Suprapubic skin (tissue), 4 donors: ENCODE measurements around the gene SRPRB. TPM values are rescaled to one million over a fixed set of nuclear protein-coding genes. Genes with fewer than 3 reads are reported as not detected.

Experiments used
- DNase-seq, 2 donors: peaks; one replicate each; pipeline ENCODE4 v3.0.0-alpha.2; 2019; ENCODE audit warnings: low spot score in 2 of 2
- H3K27ac ChIP-seq: fragments of 200-600 bp; sonication (generic); one replicate; pipeline ENCODE4 v1.5.1; 2019
- H3K27me3 ChIP-seq: fragments of 200-600 bp; sonication (generic); one replicate; pipeline ENCODE4 v1.5.1; 2019
- H3K36me3 ChIP-seq: fragments of 200-600 bp; sonication (generic); one replicate; pipeline ENCODE4 v1.5.1; 2019
- H3K4me1 ChIP-seq: fragments of 200-600 bp; sonication (generic); one replicate; pipeline ENCODE4 v1.5.1; 2019
- H3K4me3 ChIP-seq: fragments of 200-600 bp; sonication (generic); one replicate; pipeline ENCODE4 v1.5.1; 2019; ENCODE audit warnings: mild to moderate bottlenecking
- H3K9me3 ChIP-seq: fragments of 200-600 bp; sonication (generic); one replicate; pipeline ENCODE4 v1.5.1; 2019
- CTCF ChIP-seq, 2 donors: fragments of 200-600 bp in 1 of 2; fragments of 450-650 bp in 1 of 2; sonication (generic) in 1 of 2; IDR thresholded peaks; one replicate each; pipeline ENCODE4 v1.5.1; 2016 to 2019; ENCODE audit warnings: antibody characterized with exemption in 2 of 2, mild to moderate bottlenecking in 1 of 2, moderate library complexity in 1 of 2
- EP300 ChIP-seq: sonication (generic); formaldehyde crosslinking; IDR thresholded peaks from one replicate; pipeline ENCODE4 v1.6.1; 2017; ENCODE audit warnings: antibody characterized with exemption
- POLR2A ChIP-seq, 2 donors: fragments of 450-650 bp; IDR thresholded peaks; one replicate each; pipeline ENCODE4 v1.6.1; 2017; ENCODE audit warnings: antibody characterized with exemption in 2 of 2, mild to moderate bottlenecking in 2 of 2, moderate library complexity in 2 of 2
- POLR2AphosphoS5 ChIP-seq, 3 donors: sonication (generic); formaldehyde crosslinking; IDR thresholded peaks; one replicate each; pipeline ENCODE4 v1.6.1; 2017; ENCODE audit warnings: antibody characterized with exemption in 3 of 3
- WGBS: methylation state at CpG from one replicate; pipeline ENCODE4 v1.1.5; 2018; 5-methylcytosine and 5-hydroxymethylcytosine counted together
- total RNA-seq, 4 donors: library from RNA; depleted of rRNA; stranded (reverse); fragments of >200 nt; gene quantifications; one replicate each; pipeline ENCODE4 v1.1.0, GENCODE V29; 2016

Gene SRPRB
- 10 to 100 TPM; 21.1 to 36.5 (median 23.8) TPM for total RNA-seq

GRCh38 chr3:133805702-133806475 lies at the start of gene SRPRB:
Gene SRPRB (plus strand): TSS chr3:133805815. CDS start chr3:133805849, 34 bp downstream.
- Histone ChIP-seq H3K4me3 (peak within 1 kb of the TSS; percentile 97), H3K27ac (peak within 1 kb of the TSS; percentile 58), H3K9me3 (no peaks in the 10 kb centered on the region), H3K27me3 (no peaks in the 10 kb centered on the region), H3K4me1 (peaks cover 12% of the 10 kb centered on the region), H3K36me3 (peaks cover 17% of the 10 kb centered on the region)
- DNase-seq, result peak; percentile 94 to 95
- TF ChIP-seq EP300 (no peak), POLR2AphosphoS5 (IDR thresholded peaks at IDR 0.05) (peak in 1 of 3 donors; percentile 42), POLR2A (IDR thresholded peaks at IDR 0.05) (no peak)
- 0% methylated on average over 22 of the region's 53 CpGs for WGBS

GRCh38 chr3:133756716-133757694 lies 48.6 kb upstream of the SRPRB start:
- Histone ChIP-seq H3K4me3 (no peak overlapping the region), H3K27me3 (no peaks in the 10 kb centered on the region), H3K9me3 (no peaks in the 10 kb centered on the region), H3K36me3 (no peaks in the 10 kb centered on the region), H3K4me1 (peaks cover 39% of the 10 kb centered on the region), H3K27ac (peak overlapping the region; percentile 24)
- DNase-seq, result no peak
- TF ChIP-seq POLR2AphosphoS5 (IDR thresholded peaks at IDR 0.05) (no peak), POLR2A (IDR thresholded peaks at IDR 0.05) (no peak), EP300 (no peak), CTCF (IDR thresholded peaks at IDR 0.05) (no peak)
- WGBS, result 89% methylated on average over 19 of the region's 20 CpGs

- no peaks in the 10 kb centered on the region for H3K36me3 ChIP-seq
- peaks cover 38% of the 10 kb centered on the region for H3K4me1 ChIP-seq
- DNase-seq, result no peak
- 80% methylated on average over 6 of the region's 6 CpGs for WGBS
- no peaks in the 10 kb centered on the region for H3K9me3 ChIP-seq
- no peaks in the 10 kb centered on the region for H3K27me3 ChIP-seq
- no peak overlapping the region for H3K27ac ChIP-seq
- H3K4me3 ChIP-seq, result no peak overlapping the region
- TF ChIP-seq POLR2AphosphoS5 (IDR thresholded peaks at IDR 0.05) (no peak), EP300 (no peak), POLR2A (IDR thresholded peaks at IDR 0.05) (no peak), CTCF (IDR thresholded peaks at IDR 0.05) (no peak)
Measured at GRCh38 chr3:133757701-133758567, 47.7 kb upstream of the SRPRB start.

GRCh38 chr3:133758568-133758928 lies 47.1 kb upstream of the SRPRB start:
- Histone ChIP-seq H3K27me3 (no peaks in the 10 kb centered on the region), H3K36me3 (no peaks in the 10 kb centered on the region), H3K27ac (no peak overlapping the region), H3K9me3 (no peaks in the 10 kb centered on the region), H3K4me1 (peaks cover 32% of the 10 kb centered on the region), H3K4me3 (no peak overlapping the region)
- no peak for TF ChIP-seq POLR2A (IDR thresholded peaks at IDR 0.05)
- TF ChIP-seq POLR2AphosphoS5 (IDR thresholded peaks at IDR 0.05), result no peak
- TF ChIP-seq EP300, result no peak
- TF ChIP-seq CTCF (IDR thresholded peaks at IDR 0.05), result no peak
- 77% methylated on average over 1 of the region's 1 CpG for WGBS
- DNase-seq, result no peak
